ENCODE results near the gene SPEF2.

The SPEF2 gene

GRCh38 chr5:35828082-35828598 is 210.5 kb downstream of the SPEF2 start:
- H3K27ac ChIP-seq (ENCODE audit: low read depth, low read length, poor library complexity, severe bottlenecking), result no peak overlapping the region
- H3K36me3 ChIP-seq (ENCODE audit: insufficient read depth, low read length), result no peaks in the 10 kb centered on the region; the same call in 1 of the 2 replicates
- H3K4me1 ChIP-seq (ENCODE audit: insufficient read depth, low read length, severe bottlenecking), result peaks cover 16% of the 10 kb centered on the region
- no peaks in the 10 kb centered on the region for H3K27me3 ChIP-seq (ENCODE audit: insufficient read depth, low read length)
- TF ChIP-seq CTCF (IDR thresholded peaks at IDR 0.05; ENCODE audit: low read length), result no peak
- no peak for TF ChIP-seq EZH2 (IDR thresholded peaks at IDR 0.05; ENCODE audit: borderline replicate concordance, low read length)
- no peaks in the 10 kb centered on the region for H3K9me2 ChIP-seq (ENCODE audit: low read depth, low read length)
- H3F3A ChIP-seq (ENCODE audit: insufficient read depth, low read length), result no peaks in the 10 kb centered on the region
- no peaks in the 10 kb centered on the region for H3K79me2 ChIP-seq (ENCODE audit: insufficient read depth, low read length)
- no peak overlapping the region for H2AFZ ChIP-seq (ENCODE audit: low read length)
- no peak overlapping the region for H3K9ac ChIP-seq (ENCODE audit: low read length)
- no peak overlapping the region for H3K4me2 ChIP-seq (ENCODE audit: low read length)
- H3K9me3 ChIP-seq (ENCODE audit: low read length), result no peaks in the 10 kb centered on the region
- H3K4me3 ChIP-seq (ENCODE audit: low read depth, low read length, poor library complexity, severe bottlenecking), result no peak overlapping the region
- no peaks in the 10 kb centered on the region for H4K20me1 ChIP-seq (ENCODE audit: insufficient read depth, low read length)

GRCh38 chr5:35830587-35830986 is 212.9 kb downstream of the SPEF2 start:
- no peak for TF ChIP-seq EZH2 (IDR thresholded peaks at IDR 0.05; ENCODE audit: borderline replicate concordance, low read length)
- no peak for TF ChIP-seq CTCF (IDR thresholded peaks at IDR 0.05; ENCODE audit: low read length)
- Histone ChIP-seq H2AFZ (ENCODE audit: low read length) (no peak overlapping the region), H3K4me3 (ENCODE audit: low read depth, low read length, poor library complexity, severe bottlenecking) (no peak overlapping the region), H3K27me3 (ENCODE audit: insufficient read depth, low read length) (no peaks in the 10 kb centered on the region), H3K27ac (ENCODE audit: low read depth, low read length, poor library complexity, severe bottlenecking) (no peak overlapping the region), H3K9me3 (ENCODE audit: low read length) (no peaks in the 10 kb centered on the region), H3K9ac (ENCODE audit: low read length) (no peak overlapping the region), H3K79me2 (ENCODE audit: insufficient read depth, low read length) (no peaks in the 10 kb centered on the region), H3K9me2 (ENCODE audit: low read depth, low read length) (no peaks in the 10 kb centered on the region), H4K20me1 (ENCODE audit: insufficient read depth, low read length) (no peaks in the 10 kb centered on the region), H3K4me1 (ENCODE audit: insufficient read depth, low read length, severe bottlenecking) (peaks cover 13% of the 10 kb centered on the region), H3F3A (ENCODE audit: insufficient read depth, low read length) (no peaks in the 10 kb centered on the region), H3K36me3 (ENCODE audit: insufficient read depth, low read length) (no peaks in the 10 kb centered on the region; the same call in 1 of the 2 replicates), H3K4me2 (ENCODE audit: low read length) (no peak overlapping the region; the same call in 1 of the 2 replicates)

- H3K4me1 ChIP-seq (ENCODE audit: insufficient read depth, low read length, severe bottlenecking), result peaks cover 8% of the 10 kb centered on the region
- no peak overlapping the region for H3K27ac ChIP-seq (ENCODE audit: low read depth, low read length, poor library complexity, severe bottlenecking)
- H4K20me1 ChIP-seq (ENCODE audit: insufficient read depth, low read length), result no peaks in the 10 kb centered on the region
- TF ChIP-seq CTCF (IDR thresholded peaks at IDR 0.05; ENCODE audit: low read length) (no peak), EZH2 (IDR thresholded peaks at IDR 0.05; ENCODE audit: borderline replicate concordance, low read length) (no peak)
- H3K4me3 ChIP-seq (ENCODE audit: low read depth, low read length, poor library complexity, severe bottlenecking), result no peak overlapping the region
- H3K4me2 ChIP-seq (ENCODE audit: low read length), result no peak overlapping the region
- H3K79me2 ChIP-seq (ENCODE audit: insufficient read depth, low read length), result no peaks in the 10 kb centered on the region
- no peaks in the 10 kb centered on the region for H3K27me3 ChIP-seq (ENCODE audit: insufficient read depth, low read length)
- no peaks in the 10 kb centered on the region for H3K9me2 ChIP-seq (ENCODE audit: low read depth, low read length)
- H3K9me3 ChIP-seq (ENCODE audit: low read length), result no peaks in the 10 kb centered on the region
- no peak overlapping the region for H2AFZ ChIP-seq (ENCODE audit: low read length)
- H3K36me3 ChIP-seq (ENCODE audit: insufficient read depth, low read length), result no peaks in the 10 kb centered on the region; the same call in 1 of the 2 replicates
- H3F3A ChIP-seq (ENCODE audit: insufficient read depth, low read length), result no peaks in the 10 kb centered on the region
- no peak overlapping the region for H3K9ac ChIP-seq (ENCODE audit: low read length)
Observed at GRCh38 chr5:35832762-35833161, 215.1 kb downstream of the SPEF2 start.
